Sigmoid colon (tissue), 7 donors: Measurements from ENCODE around the gene HPCAL1. TPM values are rescaled to one million over a fixed set of nuclear protein-coding genes. Genes with fewer than 3 reads are reported as not detected.

Experiments used
- DNase-seq: peaks from one replicate; pipeline ENCODE4 v3.0.0-alpha.2; 2019
- H3K27ac ChIP-seq, 4 donors: fragments of 200-600 bp; sonication (generic); one replicate each; pipeline ENCODE4 v1.5.1; 2016 to 2019; ENCODE audit warnings: mild to moderate bottlenecking in 1 of 4
- H3K27me3 ChIP-seq, 3 donors: fragments of 200-600 bp; sonication (generic); one replicate each; pipeline ENCODE4 v1.5.1; 2019; ENCODE audit warnings: mild to moderate bottlenecking in 1 of 3
- H3K36me3 ChIP-seq, 4 donors: fragments of 200-600 bp; sonication (generic); one replicate each; pipeline ENCODE4 v1.5.1; 2016 to 2019
- H3K4me1 ChIP-seq, 4 donors: fragments of 200-600 bp; sonication (generic); one replicate each; pipeline ENCODE4 v1.5.1; 2017 to 2019
- H3K4me3 ChIP-seq, 4 donors: fragments of 200-600 bp; sonication (generic); one replicate each; pipeline ENCODE4 v1.5.1; 2017 to 2019; ENCODE audit warnings: mild to moderate bottlenecking in 2 of 4, moderate library complexity in 1 of 4
- H3K9me3 ChIP-seq, 4 donors: fragments of 200-600 bp in 3 of 4; sonication (generic) in 3 of 4; one replicate each; pipeline versions ENCODE4 v1.5.1 to v1.6.1; 2013 to 2019
- CTCF ChIP-seq, 4 experiments: fragments of 450-650 bp in 3 of 4; fragments of 200-600 bp in 1 of 4; IDR thresholded peaks; one replicate each; pipeline ENCODE4 v1.5.1; 2016 to 2019; ENCODE audit warnings: antibody characterized with exemption in 4 of 4, mild to moderate bottlenecking in 3 of 4, moderate library complexity in 2 of 4
- EP300 ChIP-seq, 4 donors: sonication (generic); formaldehyde crosslinking; IDR thresholded peaks; one replicate each; pipeline ENCODE4 v1.6.1; 2017; ENCODE audit warnings: antibody characterized with exemption in 4 of 4
- POLR2A ChIP-seq, 2 donors: fragments of 450-650 bp; IDR thresholded peaks; one replicate each; pipeline ENCODE4 v1.6.1; 2016; ENCODE audit warnings: antibody characterized with exemption in 2 of 2, mild to moderate bottlenecking in 2 of 2, moderate library complexity in 2 of 2
- POLR2AphosphoS5 ChIP-seq, 4 donors: sonication (generic); formaldehyde crosslinking; IDR thresholded peaks; one replicate each; pipeline ENCODE4 v1.6.1; 2017; ENCODE audit warnings: antibody characterized with exemption in 4 of 4
- WGBS, 2 donors: extraction: QIAGEN DNeasy Blood & Tissue Kit; methylation state at CpG; one replicate each; pipeline ENCODE4 v1.1.7; 2013; 5-methylcytosine and 5-hydroxymethylcytosine counted together
- intact Hi-C: fragments of 100-400 bp; cut with DNase I; formaldehyde crosslinking; loops from one replicate; pipeline ENCODE4 v1.15.1; 2023
- polyA plus RNA-seq, 3 donors: library from polyadenylated mRNA; stranded (reverse); fragments of 200-250 nt; gene quantifications; one replicate each; pipeline ENCODE4 v1.2.3, GENCODE V29; 2013
- total RNA-seq, 4 donors: library from RNA; depleted of rRNA; stranded (reverse); fragments of >200 nt; gene quantifications; one replicate each; pipeline ENCODE4 v1.1.0, GENCODE V29; 2016
- donor health status: healthy with polysubstance abuse.
- donor health status: Bipolar disorder and iron deficiency.
- donor health status: healthy.

The HPCAL1 gene
- total and polyA plus RNA-seq, 7 donors, result 27.7 to 115 (median 46.0) TPM

GRCh38 chr2:10413503-10413902, 110.8 kb downstream of the HPCAL1 start:
- 66 to 88% methylated on average over 10 of the region's 10 CpGs for WGBS, 2 donors
- H3K27ac ChIP-seq, result peak overlapping the region in 3 of 4 donors; percentile 44 to 70 (median 56)
- no peak for TF ChIP-seq CTCF (IDR thresholded peaks at IDR 0.05)
- no peak for TF ChIP-seq EP300 (IDR thresholded peaks at IDR 0.05)
- no peak for TF ChIP-seq POLR2AphosphoS5 (IDR thresholded peaks at IDR 0.05)
- no peak for TF ChIP-seq POLR2A (IDR thresholded peaks at IDR 0.05)
- H3K4me1 ChIP-seq, result peaks cover 0 to 46% (median 26%) of the 10 kb centered on the region in 4 donors
- no peaks in the 10 kb centered on the region for H3K9me3 ChIP-seq
- intact Hi-C loops, result no loop called here
- DNase-seq, result no peak
- no peak overlapping the region for H3K4me3 ChIP-seq
- no peaks in the 10 kb centered on the region for H3K27me3 ChIP-seq
- H3K36me3 ChIP-seq, result no peaks in the 10 kb centered on the region

GRCh38 chr2:10413991-10414451, 111.3 kb downstream of the HPCAL1 start:
- Histone ChIP-seq H3K4me3 (no peak overlapping the region), H3K27me3 (no peaks in the 10 kb centered on the region), H3K27ac (peak overlapping the region in 3 of 4 donors; percentile 3 to 70 (median 44)), H3K4me1 (peaks cover 0 to 41% (median 20%) of the 10 kb centered on the region in 4 donors), H3K9me3 (no peaks in the 10 kb centered on the region), H3K36me3 (no peaks in the 10 kb centered on the region)
- intact Hi-C loops, result no loop called here
- 20 to 64% methylated on average over 7 of the region's 7 CpGs for WGBS, 2 donors
- TF ChIP-seq POLR2A (IDR thresholded peaks at IDR 0.05) (no peak), POLR2AphosphoS5 (IDR thresholded peaks at IDR 0.05) (no peak), CTCF (IDR thresholded peaks at IDR 0.05) (no peak), EP300 (IDR thresholded peaks at IDR 0.05) (no peak)
- DNase-seq, result no peak

- Histone ChIP-seq H3K4me3 (no peak overlapping the region), H3K27me3 (no peaks in the 10 kb centered on the region), H3K9me3 (no peaks in the 10 kb centered on the region), H3K4me1 (peaks cover 0 to 35% (median 18%) of the 10 kb centered on the region in 4 donors), H3K27ac (no peak overlapping the region), H3K36me3 (no peaks in the 10 kb centered on the region)
- intact Hi-C loops, result no loop called here
- no peak for DNase-seq
- WGBS, 2 donors, result 16 to 56% methylated on average over 10 of the region's 10 CpGs
- no peak for TF ChIP-seq POLR2AphosphoS5 (IDR thresholded peaks at IDR 0.05)
- no peak for TF ChIP-seq CTCF (IDR thresholded peaks at IDR 0.05)
- no peak for TF ChIP-seq POLR2A (IDR thresholded peaks at IDR 0.05)
- no peak for TF ChIP-seq EP300 (IDR thresholded peaks at IDR 0.05)
Measured at GRCh38 chr2:10414591-10414990, 111.9 kb downstream of the HPCAL1 start.

- intact Hi-C loops, result no loop called here
- no peaks in the 10 kb centered on the region for H3K9me3 ChIP-seq
- no peak overlapping the region for H3K27ac ChIP-seq
- DNase-seq, result no peak
- 40 to 80% methylated on average over 8 of the region's 8 CpGs for WGBS, 2 donors
- no peaks in the 10 kb centered on the region for H3K27me3 ChIP-seq
- peaks cover 0 to 35% (median 18%) of the 10 kb centered on the region in 4 donors for H3K4me1 ChIP-seq
- no peak for TF ChIP-seq POLR2AphosphoS5 (IDR thresholded peaks at IDR 0.05)
- TF ChIP-seq POLR2A (IDR thresholded peaks at IDR 0.05), result no peak
- TF ChIP-seq CTCF (IDR thresholded peaks at IDR 0.05), result no peak
- no peak for TF ChIP-seq EP300 (IDR thresholded peaks at IDR 0.05)
- no peak overlapping the region for H3K4me3 ChIP-seq
- no peaks in the 10 kb centered on the region for H3K36me3 ChIP-seq
Measured at GRCh38 chr2:10415048-10415447, 112.3 kb downstream of the HPCAL1 start.

- TF ChIP-seq EP300 (IDR thresholded peaks at IDR 0.05) (no peak), CTCF (IDR thresholded peaks at IDR 0.05) (no peak)
- no peak for DNase-seq
- Histone ChIP-seq H3K27me3 (no peaks in the 10 kb centered on the region), H3K9me3 (no peaks in the 10 kb centered on the region), H3K4me3 (no peak overlapping the region), H3K36me3 (no peaks in the 10 kb centered on the region), H3K27ac (no peak overlapping the region), H3K4me1 (peaks cover 0 to 32% (median 18%) of the 10 kb centered on the region in 4 donors)
- 66 to 78% methylated on average over 12 of the region's 12 CpGs for WGBS, 2 donors
- intact Hi-C loops, result no loop called here
Measured at GRCh38 chr2:10415640-10416039, 112.9 kb downstream of the HPCAL1 start.
